Upper lobe of left lung (tissue), 4 donors: ENCODE results near the gene FER.
"Not testable (repeated sequence)": the region's sequence is repeated elsewhere in the genome, so short reads cannot be mapped to it uniquely, and the experiment has no call there.

ENCODE experiments used
- CTCF ChIP-seq, 6 experiments: fragments of 450-650 bp in 4 of 6; fragments of 200-600 bp in 2 of 6; sonication (generic) in 2 of 6; IDR thresholded peaks; one replicate each; pipeline ENCODE4 v1.5.1; 2016 to 2019; ENCODE audit warnings: antibody characterized with exemption in 6 of 6
- EP300 ChIP-seq, 4 donors: sonication (generic); formaldehyde crosslinking; IDR thresholded peaks; one replicate each; pipeline ENCODE4 v1.5.1; 2017; ENCODE audit warnings: antibody characterized with exemption in 4 of 4, control low read depth in 2 of 4

GRCh38 chr5:108993440-108993839, 245.7 kb downstream of the FER start:
- TF ChIP-seq CTCF, EP300 (IDR thresholded peaks at IDR 0.05): not testable (repeated sequence)
